Activated T-cell treated with anti-CD3 and anti-CD28 coated beads, Interleukin-2, amount 50 U/mL, for 72 hours (primary cell): Measurements from ENCODE around the gene SCMH1. TPM values are rescaled to one million over a fixed set of nuclear protein-coding genes. Genes with fewer than 3 reads are reported as not detected.
"Not testable (repeated sequence)": the region's sequence is repeated elsewhere in the genome, so short reads cannot be mapped to it uniquely, and the experiment has no call there.

Experiments
- ATAC-seq, 2 donors: fragments of 150-1000 bp; cut with Tn5 transposase; replicated peaks in 1 of 2; 2 replicates each; pipeline ENCODE4 v1.10.0; 2021; ENCODE audit warnings: moderate library complexity in 2 of 2, mild to moderate bottlenecking in 1 of 2
- DNase-seq, 2 donors: peaks; one replicate each; pipeline ENCODE4 v3.0.0; 2021 to 2022; ENCODE audit warnings: mixed read lengths in 1 of 2
- H3K27ac Mint-ChIP-seq: one replicate; pipeline ENCODE4 v1.8.0; 2022; ENCODE audit warnings: mild to moderate bottlenecking, moderate library complexity, mixed read lengths
- H3K27me3 Mint-ChIP-seq: one replicate; pipeline ENCODE4 v1.8.0; 2022; ENCODE audit warnings: low read depth, mixed read lengths
- H3K36me3 Mint-ChIP-seq, 2 donors: one replicate each; pipeline ENCODE4 v1.8.0; 2022; ENCODE audit warnings: mixed read lengths in 2 of 2, mild to moderate bottlenecking in 1 of 2; ENCODE audit not compliant: insufficient read depth in 2 of 2
- H3K4me1 Mint-ChIP-seq: one replicate; pipeline ENCODE4 v1.8.0; 2022; ENCODE audit warnings: low read depth, mixed read lengths
- H3K4me3 Mint-ChIP-seq, 2 donors: one replicate each; pipeline ENCODE4 v1.8.0; 2022; ENCODE audit warnings: mild to moderate bottlenecking in 2 of 2, mixed read lengths in 2 of 2, moderate library complexity in 2 of 2
- H3K9me3 Mint-ChIP-seq, 2 donors: one replicate each; pipeline ENCODE4 v1.8.0; 2022; ENCODE audit warnings: mixed read lengths in 2 of 2
- total RNA-seq, 2 donors: library from RNA; stranded (reverse); gene quantifications; one replicate each; pipeline ENCODE4 v1.2.3, GENCODE V29; 2022

SCMH1 gene
- total RNA-seq, 2 donors from 2014 or later, result 28.5 to 28.8 TPM

DNA sequence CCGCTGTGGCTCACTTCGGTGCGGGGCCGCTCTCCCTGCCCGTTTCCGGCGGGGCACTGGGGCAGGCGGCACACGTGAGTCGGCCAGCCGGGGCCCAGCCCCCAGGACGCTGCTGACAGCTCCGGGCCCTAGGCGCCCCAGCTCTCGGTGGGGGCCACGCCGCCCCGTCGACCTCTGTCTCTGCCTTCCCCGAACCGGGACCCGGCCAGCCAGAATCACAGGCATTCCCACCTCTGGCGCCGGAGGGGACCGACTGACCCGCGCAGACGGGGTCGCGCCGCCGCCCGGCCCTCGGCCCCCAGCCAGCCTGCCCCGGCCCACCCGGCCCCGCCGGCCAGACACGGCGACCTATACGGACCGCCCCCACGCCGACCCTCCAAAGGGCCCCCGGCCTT lies 755 bp downstream of the SCMH1 start:
- no peaks in the 10 kb centered on the region for H3K9me3 Mint-ChIP-seq
- H3K36me3 Mint-ChIP-seq, result peaks cover 0 to 2% of the 10 kb centered on the region in 2 donors
- peaks cover 23% of the 10 kb centered on the region for H3K4me1 Mint-ChIP-seq
- ATAC-seq, result peak; percentile 71 to 74
- H3K27ac Mint-ChIP-seq, result no peak overlapping the region
- DNase-seq, result peak; percentile 62 to 72
- peaks cover 5% of the 10 kb centered on the region for H3K27me3 Mint-ChIP-seq
- H3K4me3 Mint-ChIP-seq, result peak overlapping the region; percentile 77 to 83

DNA sequence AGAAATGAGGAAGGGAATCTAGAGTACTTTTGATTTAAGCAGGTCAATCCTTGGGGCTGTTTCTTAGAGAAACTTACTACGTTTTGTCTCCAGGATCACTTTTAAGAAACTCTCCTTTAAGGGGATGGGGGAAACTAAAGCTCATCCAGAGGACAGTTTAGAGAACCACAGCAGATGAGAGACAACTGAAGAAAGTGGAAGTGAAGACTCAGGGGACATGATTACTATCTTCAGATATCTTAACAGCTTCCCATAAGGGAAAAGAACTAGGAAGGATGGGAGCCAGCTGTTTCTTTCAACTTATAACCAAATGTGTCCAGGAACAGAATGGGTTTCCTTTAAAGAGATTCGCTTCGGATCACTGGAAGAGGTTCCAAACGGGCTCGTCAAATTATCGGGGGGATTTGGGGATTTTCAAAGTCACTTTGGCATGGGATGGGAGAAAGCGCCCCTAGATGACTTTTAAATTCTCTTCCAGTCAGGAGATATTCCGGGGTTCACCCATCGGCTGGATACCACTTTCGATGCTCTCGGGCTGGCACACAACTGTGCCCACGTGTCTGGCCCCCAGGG lies 1.2 kb downstream of the SCMH1 start:
- no peaks in the 10 kb centered on the region for H3K9me3 Mint-ChIP-seq
- peaks cover 0 to 2% of the 10 kb centered on the region in 2 donors for H3K36me3 Mint-ChIP-seq
- H3K4me3 Mint-ChIP-seq, result peak overlapping the region; percentile 77 to 83
- DNase-seq (no peak), ATAC-seq (no peak)
- H3K27ac Mint-ChIP-seq, result peak overlapping the region; percentile 80
- H3K4me1 Mint-ChIP-seq, result peaks cover 23% of the 10 kb centered on the region
- peaks cover 5% of the 10 kb centered on the region for H3K27me3 Mint-ChIP-seq

GRCh38 chr1:41239988-41240610 lies 2.0 kb downstream of the SCMH1 start:
- H3K4me1 Mint-ChIP-seq, result peaks cover 23% of the 10 kb centered on the region
- DNase-seq, result no peak
- ATAC-seq, result no peak
- H3K9me3 Mint-ChIP-seq, result no peaks in the 10 kb centered on the region
- H3K4me3 Mint-ChIP-seq, result peak overlapping the region; percentile 77 to 83
- peak overlapping the region; percentile 80 for H3K27ac Mint-ChIP-seq
- H3K36me3 Mint-ChIP-seq, result peaks cover 0 to 2% of the 10 kb centered on the region in 2 donors
- H3K27me3 Mint-ChIP-seq, result peaks cover 5% of the 10 kb centered on the region

DNA sequence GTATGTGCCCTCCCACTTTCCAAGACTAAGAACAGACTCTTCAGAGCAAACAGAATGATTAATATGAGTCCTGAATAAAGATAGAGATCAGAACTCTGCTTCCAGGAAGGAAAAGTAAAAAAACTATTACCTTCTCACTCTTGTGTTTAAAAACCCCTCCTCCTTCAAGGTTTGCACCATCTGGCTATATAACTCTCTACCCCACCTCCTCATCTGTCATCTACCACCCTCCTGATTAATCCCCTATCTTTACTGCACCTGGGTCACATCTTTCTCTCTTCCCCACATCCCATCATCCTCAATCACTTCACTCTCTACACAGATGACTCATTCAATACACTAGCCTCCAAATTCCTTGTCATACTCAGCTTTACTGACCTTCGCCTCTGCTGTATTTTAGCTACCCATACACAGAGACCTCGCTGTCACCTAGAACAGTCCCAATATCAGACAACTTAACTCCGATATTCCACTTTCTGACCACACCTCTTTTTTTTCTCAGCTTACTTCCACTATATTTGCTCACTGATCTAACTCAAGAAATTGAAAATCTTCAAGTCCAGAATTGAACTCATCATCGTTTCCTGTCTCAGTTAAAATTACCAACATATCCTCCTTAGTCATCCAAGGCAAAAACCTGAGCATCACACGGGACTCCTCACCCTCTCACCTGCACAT lies 3.7 kb downstream of the SCMH1 start:
- peaks cover 0 to 2% of the 10 kb centered on the region in 2 donors for H3K36me3 Mint-ChIP-seq
- H3K4me3 Mint-ChIP-seq, result no peak overlapping the region
- H3K27ac Mint-ChIP-seq, result no peak overlapping the region
- peaks cover 22% of the 10 kb centered on the region for H3K4me1 Mint-ChIP-seq
- no peaks in the 10 kb centered on the region for H3K27me3 Mint-ChIP-seq
- no peaks in the 10 kb centered on the region for H3K9me3 Mint-ChIP-seq
- ATAC-seq (peak; percentile 37 to 43), DNase-seq (no peak)

- ATAC-seq (no peak), DNase-seq (no peak)
- Mint-ChIP-seq H3K9me3 (no peaks in the 10 kb centered on the region), H3K36me3 (peaks cover 0 to 2% of the 10 kb centered on the region in 2 donors), H3K4me1 (peaks cover 14% of the 10 kb centered on the region), H3K27me3 (no peaks in the 10 kb centered on the region), H3K4me3 (no peak overlapping the region), H3K27ac (no peak overlapping the region)
Observed at GRCh38 chr1:41236781-41237180, 5.3 kb downstream of the SCMH1 start.

DNA sequence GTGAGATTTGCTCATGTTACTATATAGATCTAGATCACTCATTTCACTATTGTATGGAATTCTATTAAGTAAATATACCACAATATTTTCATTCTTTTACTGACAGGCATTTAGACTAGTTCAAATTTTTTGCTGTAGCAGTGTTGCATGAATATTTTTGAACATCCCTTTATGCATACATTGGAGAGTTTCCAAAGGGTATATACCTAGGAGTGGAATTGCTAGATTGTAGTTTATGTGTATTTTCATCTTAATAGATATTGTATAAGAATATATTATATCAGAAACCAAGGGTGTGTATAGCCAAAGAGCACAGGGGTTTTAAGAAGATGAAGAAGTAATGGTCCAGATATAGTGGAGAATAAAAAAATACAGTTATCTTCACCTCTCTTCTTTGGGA lies 6.2 kb downstream of the SCMH1 start:
- Mint-ChIP-seq H3K27ac (no peak overlapping the region), H3K9me3 (no peaks in the 10 kb centered on the region), H3K36me3 (peaks cover 0 to 2% of the 10 kb centered on the region in 2 donors), H3K27me3 (no peaks in the 10 kb centered on the region), H3K4me3 (no peak overlapping the region), H3K4me1 (peaks cover 12% of the 10 kb centered on the region)
- ATAC-seq (no peak), DNase-seq (no peak)

DNA sequence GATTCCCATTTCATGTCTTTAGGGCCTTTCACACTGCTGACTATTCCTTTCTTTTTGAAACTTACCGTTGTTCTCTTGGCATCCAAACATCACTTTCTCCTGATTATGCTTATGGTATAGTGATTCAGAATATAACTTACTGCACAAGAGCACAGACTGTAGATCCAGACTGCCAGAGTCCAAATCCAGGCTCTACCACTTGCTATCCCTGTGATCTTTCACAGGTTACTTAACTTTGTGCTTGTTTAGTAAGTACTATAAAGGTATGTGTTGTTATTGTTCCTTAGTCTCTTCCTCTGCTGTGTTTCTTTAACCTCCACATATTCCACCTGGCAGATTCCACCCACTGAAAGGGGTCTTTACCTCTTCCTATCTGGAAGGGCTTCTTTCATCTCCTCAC lies 8.4 kb downstream of the SCMH1 start:
- ATAC-seq (no peak), DNase-seq (no peak)
- H3K36me3 Mint-ChIP-seq, result no peaks in the 10 kb centered on the region
- H3K27me3 Mint-ChIP-seq, result no peaks in the 10 kb centered on the region
- H3K4me1 Mint-ChIP-seq, result no peaks in the 10 kb centered on the region
- H3K27ac Mint-ChIP-seq, result no peak overlapping the region
- no peak overlapping the region for H3K4me3 Mint-ChIP-seq
- H3K9me3 Mint-ChIP-seq, result no peaks in the 10 kb centered on the region

DNA sequence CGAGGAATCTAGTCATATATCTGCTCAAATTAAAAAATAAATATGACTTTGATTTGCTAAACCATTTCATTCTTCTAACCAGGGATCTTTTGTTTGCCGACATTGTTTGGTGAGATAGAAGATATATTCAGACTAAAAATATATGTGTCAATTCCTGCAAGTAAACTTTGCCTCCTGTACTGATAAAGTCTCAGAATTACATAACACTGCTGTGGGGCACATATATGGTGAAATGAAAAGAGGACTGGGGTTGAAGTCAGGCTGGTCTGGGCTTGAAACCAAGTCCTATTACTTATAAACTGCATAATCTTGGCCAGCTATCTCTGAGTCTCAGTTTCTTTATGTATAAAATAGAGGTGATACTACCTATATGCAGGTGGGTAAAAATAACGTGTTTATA lies 9.8 kb downstream of the SCMH1 start:
- Mint-ChIP-seq H3K36me3 (peaks cover 0 to 1% of the 10 kb centered on the region in 2 donors), H3K4me3 (no peak overlapping the region), H3K4me1 (no peaks in the 10 kb centered on the region), H3K9me3 (no peaks in the 10 kb centered on the region), H3K27ac (no peak overlapping the region), H3K27me3 (no peaks in the 10 kb centered on the region)
- ATAC-seq (no peak), DNase-seq (no peak)

DNA sequence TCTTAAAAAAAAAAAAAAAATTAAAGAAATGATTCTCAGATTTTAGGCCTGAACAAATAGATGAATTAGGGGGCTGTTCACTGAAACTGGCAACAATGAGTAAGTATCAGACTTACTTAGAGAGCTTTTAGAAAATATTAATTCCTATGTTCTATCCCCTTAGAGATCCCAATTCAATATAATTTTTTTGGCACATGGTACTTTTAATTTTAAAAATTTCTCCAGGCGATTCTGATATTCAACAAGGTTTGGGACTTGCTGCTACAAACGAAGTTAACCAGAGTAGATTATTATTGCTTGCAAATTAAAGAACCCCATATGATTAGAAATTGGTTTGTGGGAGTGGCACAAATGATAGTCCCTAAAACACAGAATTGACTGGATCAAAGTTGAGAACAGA lies 11.4 kb downstream of the SCMH1 start:
- Mint-ChIP-seq H3K36me3 (peaks cover 0 to 1% of the 10 kb centered on the region in 2 donors), H3K9me3 (no peaks in the 10 kb centered on the region), H3K4me3 (no peak overlapping the region), H3K27ac (no peak overlapping the region), H3K4me1 (no peaks in the 10 kb centered on the region), H3K27me3 (no peaks in the 10 kb centered on the region)
- ATAC-seq, result no peak
- DNase-seq, result no peak

DNA sequence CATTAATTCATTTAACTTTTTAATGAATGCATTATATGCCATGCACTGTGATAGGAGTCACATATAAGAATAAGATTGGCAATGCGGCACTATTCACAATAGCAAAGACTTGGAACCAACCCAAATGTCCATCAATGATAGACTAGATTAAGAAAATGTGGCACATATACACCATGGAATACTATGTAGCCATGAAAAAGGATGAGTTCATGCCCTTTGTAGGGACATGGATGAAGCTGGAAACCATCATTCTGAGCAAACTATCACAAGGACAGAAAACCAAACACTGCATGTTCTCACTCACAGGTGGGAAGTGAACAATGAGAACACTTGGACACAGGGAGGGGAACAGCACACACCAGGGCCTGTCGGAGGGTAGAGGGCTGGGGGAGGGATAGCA lies 12.9 kb downstream of the SCMH1 start:
- not testable (repeated sequence) for H3K36me3 Mint-ChIP-seq, ATAC-seq, H3K4me1 Mint-ChIP-seq, H3K27me3 Mint-ChIP-seq, DNase-seq, H3K9me3 Mint-ChIP-seq, H3K27ac Mint-ChIP-seq, H3K4me3 Mint-ChIP-seq

- Mint-ChIP-seq H3K4me1 (peaks cover 11% of the 10 kb centered on the region), H3K27me3 (no peaks in the 10 kb centered on the region), H3K4me3 (no peak overlapping the region), H3K27ac (no peak overlapping the region), H3K9me3 (no peaks in the 10 kb centered on the region), H3K36me3 (peaks cover 0 to 1% of the 10 kb centered on the region in 2 donors)
- ATAC-seq (no peak), DNase-seq (no peak)
Observed at GRCh38 chr1:41226815-41227434, 15.2 kb downstream of the SCMH1 start.

GRCh38 chr1:41225495-41225894 lies 16.6 kb downstream of the SCMH1 start:
- H3K27ac Mint-ChIP-seq, result no peak overlapping the region
- H3K36me3 Mint-ChIP-seq, result peaks cover 3 to 7% of the 10 kb centered on the region in 2 donors
- H3K9me3 Mint-ChIP-seq, result peaks cover 2 to 6% of the 10 kb centered on the region in 2 donors
- DNase-seq (no peak), ATAC-seq (no peak)
- peaks cover 14% of the 10 kb centered on the region for H3K4me1 Mint-ChIP-seq
- H3K4me3 Mint-ChIP-seq, result no peak overlapping the region
- H3K27me3 Mint-ChIP-seq, result no peaks in the 10 kb centered on the region

- peaks cover 14% of the 10 kb centered on the region for H3K4me1 Mint-ChIP-seq
- H3K27me3 Mint-ChIP-seq, result no peaks in the 10 kb centered on the region
- DNase-seq, result no peak
- peaks cover 8% of the 10 kb centered on the region in 2 donors for H3K9me3 Mint-ChIP-seq
- H3K27ac Mint-ChIP-seq, result no peak overlapping the region
- ATAC-seq, result no peak
- H3K4me3 Mint-ChIP-seq, result no peak overlapping the region
- peaks cover 15 to 26% of the 10 kb centered on the region in 2 donors for H3K36me3 Mint-ChIP-seq
Observed at GRCh38 chr1:41222496-41222895, 19.6 kb downstream of the SCMH1 start.
